Myometrial cell (primary cell): ENCODE measurements around the gene PSG4. TPM values are rescaled to one million over a fixed set of nuclear protein-coding genes. Genes with fewer than 3 reads are reported as not detected.

Source experiments
- total RNA-seq: library from RNA; depleted of rRNA; stranded (reverse); fragments of >200 nt; gene quantifications from 2 replicates; pipeline ENCODE4 v1.2.3, GENCODE V29; 2015

Gene PSG4
- 1.1 and 2.0 TPM in 2 replicates for total RNA-seq

GRCh38 chr19:43205471-43206105, at the start of gene PSG4:
TSS of gene PSG4 (minus strand) at chr19:43205638. CDS start at chr19:43205536, 102 bp downstream.

DNA sequence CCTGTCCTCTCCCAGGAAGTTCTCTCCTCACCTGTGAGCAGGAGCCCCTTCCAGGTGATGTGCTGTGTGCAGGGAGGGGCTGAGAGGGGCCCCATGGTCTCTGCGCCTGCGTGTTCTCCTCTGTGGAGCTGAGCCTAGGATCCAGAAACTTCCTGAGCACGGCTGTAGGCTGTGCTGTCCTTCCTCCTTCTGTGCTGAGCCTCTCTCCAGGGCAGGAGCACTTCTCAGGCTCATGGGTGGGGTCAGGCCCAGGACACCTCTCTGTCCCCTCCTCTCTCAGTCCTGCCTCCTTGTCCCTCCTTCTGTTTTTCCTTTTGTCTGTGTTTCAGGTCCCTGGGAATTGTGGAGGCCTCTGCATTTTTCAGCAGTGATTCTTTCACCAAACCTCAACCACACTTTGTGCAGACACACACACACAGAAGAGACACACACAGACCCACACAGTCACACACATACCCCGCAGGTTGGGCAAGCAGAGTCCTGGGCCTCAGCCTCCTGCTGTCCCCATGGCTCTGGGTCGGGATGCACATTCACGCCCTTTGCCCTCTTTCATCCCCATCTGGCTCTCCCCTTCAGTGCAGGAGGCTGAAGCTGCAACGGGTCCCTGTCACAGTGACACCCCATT, 19.0 kb downstream of the PSG4 start, which contains the start of gene PSG5:
TSS of gene PSG5 (minus strand) at position 226 of the 625 bp plus-strand sequence. CDS start at position 95, 131 bp downstream.

Other genes with a start within 250 kb of the PSG4 start
- gene PSG11, start 179.2 kb downstream of the PSG4 start, total RNA-seq, result 0.71 TPM in 1 of 2 replicates, not detected in the other
- 0.29 TPM in 1 of 2 replicates, not detected in the other for gene PSG2, start 122.9 kb downstream of the PSG4 start, total RNA-seq
- gene PSG5, start 19.1 kb downstream of the PSG4 start, total RNA-seq, result 6.7 and 7.8 TPM in 2 replicates
- gene PSG9, start 63.9 kb upstream of the PSG4 start, total RNA-seq, result 1.4 and 5.2 TPM in 2 replicates
- 0.29 TPM in 1 of 2 replicates, not detected in the other for gene CD177, start 148.0 kb upstream of the PSG4 start, total RNA-seq
- gene TEX101, start 209.3 kb upstream of the PSG4 start, total RNA-seq, result not detected in 2 replicates